Measurements from ENCODE around the gene GPS1. TPM values are rescaled to one million over a fixed set of nuclear protein-coding genes. Genes with fewer than 3 reads are reported as not detected.

Gene GPS1
- total and polyA plus RNA-seq, 9 of the 15 experiments (the other 6 are each of a cell fraction or from before 2014, with no cell fraction given) = 3.1 to 167 (median 69.9) TPM

GRCh38 chr17:82105882-82106687, 54.4 kb downstream of the GPS1 start:
- H3K27me3 ChIP-seq (ENCODE audit: control insufficient read depth in 2 of 2, insufficient read depth in 2 of 2, low read length in 2 of 2) = no peaks in the 10 kb centered on the region
- ChIA-PET CTCF (ENCODE audit: low intra/inter-chr PET ratio) (no interaction called here), POLR2A (interaction anchor here (0.6 to 1.0 kb wide), 4 partner anchors 13 to 764 kb away, joined by 3 to 4 read pairs (median 3); partner anchors contain the start of gene ACTG1)
- no peak overlapping the region for H3K4me3 ChIP-seq
- H3K27ac ChIP-seq (ENCODE audit: extremely low read depth, low read depth, low read length) = peak overlapping the region; percentile 44; the same call in 1 of the 3 replicates
- H3K79me2 ChIP-seq (ENCODE audit: control insufficient read depth, insufficient read depth, low read length) = no peaks in the 10 kb centered on the region
- peak overlapping the region in 1 of 2 experiments; percentile 84; a peak in 2 of 4 replicates for H3K9ac ChIP-seq (ENCODE audit: insufficient read depth in 1 of 2, low read depth in 2 of 2, low read length in 2 of 2)
- H3K36me3 ChIP-seq (ENCODE audit: control insufficient read depth, insufficient read depth, low read length) = peaks cover 2% of the 10 kb centered on the region; the same call in 1 of the 3 replicates
- H4K20me1 ChIP-seq (replicated peaks; ENCODE audit: control insufficient read depth, insufficient read depth, low read length) = no peaks in the 10 kb centered on the region
- DNase-seq (ENCODE audit: extremely low read depth in 1 of 4, low spot score in 3 of 4) (peak; percentile 48 to 67 (median 58)), ATAC-seq (peak; percentile 79), FAIRE-seq (peak; percentile 80)
- no peaks in the 10 kb centered on the region for H3K9me1 ChIP-seq (ENCODE audit: control insufficient read depth, insufficient read depth, low read length)
- H3K4me1 ChIP-seq (replicated peaks in 1 of 2; ENCODE audit: control insufficient read depth in 2 of 2, insufficient read depth in 2 of 2, low read length in 2 of 2) = peaks cover 22 to 74% of the 10 kb centered on the region in 2 experiments
- H3K4me2 ChIP-seq (ENCODE audit: insufficient read depth, low read length) = no peak overlapping the region
- intact Hi-C loops (cut with micrococcal nuclease) (loop anchor here (5.0 kb wide), 1 partner anchor 36 kb away; no protein-coding TSS in a partner anchor), in situ Hi-C loops (cut with MboI) (no loop called here)
- no peaks in the 10 kb centered on the region for H3K9me3 ChIP-seq (replicated peaks; ENCODE audit: control insufficient read depth, insufficient read depth, low read depth, low read length)
- BruUV-seq (replicated peaks) = no TSS peak
- no peak overlapping the region for H2AFZ ChIP-seq (ENCODE audit: low read depth, low read length)
- 67% methylated on average over 21 of the region's 24 CpGs for WGBS (ENCODE audit: insufficient coverage, low coverage, missing lambda C conversion rate)
- peak; percentile 56 for TF ChIP-seq POLR2G (IDR thresholded peaks at IDR 0.05; ENCODE audit: low read depth, low read length)
- no peak for TF ChIP-seq GTF2E2 (tag; IDR thresholded peaks at IDR 0.05)
- peak; percentile 51; the same call in 1 of the 2 replicates for TF ChIP-seq VEZF1 (CRISPR knock-in tag; IDR thresholded peaks at IDR 0.05)
- no peak for TF ChIP-seq XRCC3 (IDR thresholded peaks at IDR 0.05)
- peak; percentile 18; the same call in 1 of the 2 replicates for TF ChIP-seq CREM (IDR thresholded peaks at IDR 0.05; ENCODE audit: low read depth)
- peak; percentile 30 to 48; a peak in 2 of 4 replicates for TF ChIP-seq RAD21 (CRISPR knock-in tag; conservative IDR thresholded peaks at IDR 0.05 in 1 of 2, IDR thresholded peaks at IDR 0.05 in 1 of 2)
- peak; percentile 84 for TF ChIP-seq GABPA (tag; conservative IDR thresholded peaks at IDR 0.05; ENCODE audit: low read depth)
- TF ChIP-seq ZBTB17 (CRISPR knock-in tag; IDR thresholded peaks at IDR 0.05) = peak; percentile 38; the same call in 1 of the 2 replicates
- TF ChIP-seq TFAP4 (CRISPR knock-in tag; IDR thresholded peaks at IDR 0.05; ENCODE audit: borderline replicate concordance) = peak; percentile 33; the same call in 1 of the 2 replicates
- no peak for TF ChIP-seq NR2C2 (CRISPR knock-in tag; IDR thresholded peaks at IDR 0.05)
- TF ChIP-seq NR2C2 (tag; IDR thresholded peaks at IDR 0.05) = peak; percentile 52; the same call in 1 of the 2 replicates
- 0 out of 2 replicates have a peak, but pooled peaks have one; percentile 12 for TF ChIP-seq ZFX (CRISPR knock-in tag; IDR thresholded peaks at IDR 0.05)
- TF ChIP-seq ZNF224 (CRISPR knock-in tag; IDR thresholded peaks at IDR 0.05) = no peak
- no peak for TF ChIP-seq ATF2 (CRISPR knock-in tag; IDR thresholded peaks at IDR 0.05)

Data from K562 (cell line).